ENCODE results near the gene SCRT2. TPM values are rescaled to one million over a fixed set of nuclear protein-coding genes. Genes with fewer than 3 reads are reported as not detected.

SCRT2 gene
- total and polyA plus RNA-seq, 4 donors = not detected

DNA sequence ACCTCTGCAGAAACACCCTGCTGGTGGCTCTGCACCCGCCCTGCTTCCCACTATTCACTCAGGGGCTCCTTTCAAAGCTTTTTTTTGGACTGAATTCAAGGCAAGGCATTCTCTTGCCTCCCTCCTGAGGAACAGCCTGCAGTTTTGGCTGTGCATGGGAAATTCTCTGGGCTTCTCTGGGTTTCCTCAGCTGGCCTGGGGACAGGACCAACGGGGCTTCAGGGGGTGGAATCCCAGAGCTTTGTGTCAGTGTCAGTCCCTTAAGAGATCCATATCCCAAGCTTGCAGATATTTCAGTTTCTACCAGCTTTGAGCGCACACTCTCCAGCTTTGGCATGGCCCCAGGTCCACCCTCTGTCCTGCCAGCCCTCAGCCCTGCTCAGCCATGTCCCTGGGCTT is 2.0 kb downstream of the SCRT2 start:
- no peak for DNase-seq (ENCODE audit: low spot score)
- H3K27me3 ChIP-seq (ENCODE audit: control insufficient read depth in 4 of 4, insufficient read depth in 4 of 4, low read length in 3 of 4) = peaks cover 0 to 8% (median 4%) of the 10 kb centered on the region in 4 donors

DNA sequence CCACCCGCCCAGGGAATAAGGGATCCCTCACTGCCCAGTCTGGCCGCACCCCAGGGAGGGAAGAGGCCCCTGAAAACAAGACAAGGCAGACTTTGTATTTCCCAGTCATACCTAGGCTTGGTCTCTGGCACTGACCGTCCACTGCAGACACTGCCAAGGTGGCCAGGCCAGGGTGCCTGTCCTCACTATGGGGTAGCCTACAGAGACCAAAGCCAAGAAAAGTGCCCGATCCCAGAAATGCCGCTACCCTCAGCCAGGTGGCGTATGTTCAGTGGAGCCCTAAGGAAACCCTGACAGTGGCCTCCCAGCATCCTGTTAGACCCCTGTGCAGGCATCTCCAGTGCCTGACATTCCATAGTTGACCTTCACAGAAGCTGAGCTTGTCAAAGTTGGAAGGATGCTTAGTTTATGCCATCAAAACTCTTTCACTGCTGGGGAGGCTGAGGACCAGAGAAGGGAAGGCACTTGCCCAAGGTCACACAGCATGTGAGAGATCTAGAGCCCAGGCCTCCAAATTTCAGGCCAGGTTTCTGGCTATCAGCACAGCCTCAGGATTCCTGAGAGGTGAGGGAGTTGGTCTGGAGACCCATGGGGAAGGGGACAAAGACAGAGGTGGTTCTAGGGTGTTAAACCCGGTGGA is 2.5 kb downstream of the SCRT2 start:
- Histone ChIP-seq H3K27me3 (ENCODE audit: control insufficient read depth in 4 of 4, insufficient read depth in 4 of 4, low read length in 3 of 4) (peaks cover 0 to 8% (median 3%) of the 10 kb centered on the region in 4 donors), H3K4me1 (ENCODE audit: control insufficient read depth in 4 of 4, insufficient read depth in 4 of 4, low read length in 3 of 4) (peaks cover 6 to 16% (median 10%) of the 10 kb centered on the region in 4 donors), H3K36me3 (ENCODE audit: control insufficient read depth in 4 of 4, insufficient read depth in 3 of 4, low read depth in 1 of 4, low read length in 3 of 4) (no peaks in the 10 kb centered on the region), H3K9me3 (ENCODE audit: control insufficient read depth in 4 of 4, low read length in 3 of 4) (no peaks in the 10 kb centered on the region), H3K4me3 (ENCODE audit: low read depth in 1 of 3, low read length in 3 of 3) (no peak overlapping the region), H3K9ac (ENCODE audit: low read depth in 1 of 2, low read length in 2 of 2) (no peak overlapping the region), H3K27ac (ENCODE audit: low read depth in 1 of 2, low read length in 2 of 2) (no peak overlapping the region)
- DNase-seq (ENCODE audit: low spot score) = no peak
- TF ChIP-seq CTCF (IDR thresholded peaks at IDR 0.05; ENCODE audit: low read depth, low read length, missing input control) (peak; percentile 18), JUND (IDR thresholded peaks at IDR 0.05) (no peak), RAD21 (IDR thresholded peaks at IDR 0.05) (peak in 1 of 2 donors; percentile 8)
- TF ChIP-seq, protein P1, sequence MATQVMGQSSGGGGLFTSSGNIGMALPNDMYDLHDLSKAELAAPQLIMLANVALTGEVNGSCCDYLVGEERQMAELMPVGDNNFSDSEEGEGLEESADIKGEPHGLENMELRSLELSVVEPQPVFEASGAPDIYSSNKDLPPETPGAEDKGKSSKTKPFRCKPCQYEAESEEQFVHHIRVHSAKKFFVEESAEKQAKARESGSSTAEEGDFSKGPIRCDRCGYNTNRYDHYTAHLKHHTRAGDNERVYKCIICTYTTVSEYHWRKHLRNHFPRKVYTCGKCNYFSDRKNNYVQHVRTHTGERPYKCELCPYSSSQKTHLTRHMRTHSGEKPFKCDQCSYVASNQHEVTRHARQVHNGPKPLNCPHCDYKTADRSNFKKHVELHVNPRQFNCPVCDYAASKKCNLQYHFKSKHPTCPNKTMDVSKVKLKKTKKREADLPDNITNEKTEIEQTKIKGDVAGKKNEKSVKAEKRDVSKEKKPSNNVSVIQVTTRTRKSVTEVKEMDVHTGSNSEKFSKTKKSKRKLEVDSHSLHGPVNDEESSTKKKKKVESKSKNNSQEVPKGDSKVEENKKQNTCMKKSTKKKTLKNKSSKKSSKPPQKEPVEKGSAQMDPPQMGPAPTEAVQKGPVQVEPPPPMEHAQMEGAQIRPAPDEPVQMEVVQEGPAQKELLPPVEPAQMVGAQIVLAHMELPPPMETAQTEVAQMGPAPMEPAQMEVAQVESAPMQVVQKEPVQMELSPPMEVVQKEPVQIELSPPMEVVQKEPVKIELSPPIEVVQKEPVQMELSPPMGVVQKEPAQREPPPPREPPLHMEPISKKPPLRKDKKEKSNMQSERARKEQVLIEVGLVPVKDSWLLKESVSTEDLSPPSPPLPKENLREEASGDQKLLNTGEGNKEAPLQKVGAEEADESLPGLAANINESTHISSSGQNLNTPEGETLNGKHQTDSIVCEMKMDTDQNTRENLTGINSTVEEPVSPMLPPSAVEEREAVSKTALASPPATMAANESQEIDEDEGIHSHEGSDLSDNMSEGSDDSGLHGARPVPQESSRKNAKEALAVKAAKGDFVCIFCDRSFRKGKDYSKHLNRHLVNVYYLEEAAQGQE (IDR thresholded peaks at IDR 0.05) = no peak
- WGBS = 31% methylated on average over 7 of the region's 7 CpGs

More for the DNA sequence above, 2.0 kb downstream of the SCRT2 start:
- Histone ChIP-seq H3K4me1 (ENCODE audit: control insufficient read depth in 4 of 4, insufficient read depth in 4 of 4, low read length in 3 of 4) (peaks cover 6 to 16% (median 10%) of the 10 kb centered on the region in 4 donors), H3K9ac (ENCODE audit: low read depth in 1 of 2, low read length in 2 of 2) (no peak overlapping the region), H3K4me3 (ENCODE audit: low read depth in 1 of 3, low read length in 3 of 3) (no peak overlapping the region), H3K36me3 (ENCODE audit: control insufficient read depth in 4 of 4, insufficient read depth in 3 of 4, low read depth in 1 of 4, low read length in 3 of 4) (no peaks in the 10 kb centered on the region), H3K9me3 (ENCODE audit: control insufficient read depth in 4 of 4, low read length in 3 of 4) (no peaks in the 10 kb centered on the region), H3K27ac (ENCODE audit: low read depth in 1 of 2, low read length in 2 of 2) (no peak overlapping the region)
- no peak for TF ChIP-seq FOXA2 (IDR thresholded peaks at IDR 0.05)
- TF ChIP-seq JUND (IDR thresholded peaks at IDR 0.05) = no peak
- TF ChIP-seq RXRA (IDR thresholded peaks at IDR 0.05) = no peak
- WGBS = 49% methylated on average over 3 of the region's 3 CpGs

DNA sequence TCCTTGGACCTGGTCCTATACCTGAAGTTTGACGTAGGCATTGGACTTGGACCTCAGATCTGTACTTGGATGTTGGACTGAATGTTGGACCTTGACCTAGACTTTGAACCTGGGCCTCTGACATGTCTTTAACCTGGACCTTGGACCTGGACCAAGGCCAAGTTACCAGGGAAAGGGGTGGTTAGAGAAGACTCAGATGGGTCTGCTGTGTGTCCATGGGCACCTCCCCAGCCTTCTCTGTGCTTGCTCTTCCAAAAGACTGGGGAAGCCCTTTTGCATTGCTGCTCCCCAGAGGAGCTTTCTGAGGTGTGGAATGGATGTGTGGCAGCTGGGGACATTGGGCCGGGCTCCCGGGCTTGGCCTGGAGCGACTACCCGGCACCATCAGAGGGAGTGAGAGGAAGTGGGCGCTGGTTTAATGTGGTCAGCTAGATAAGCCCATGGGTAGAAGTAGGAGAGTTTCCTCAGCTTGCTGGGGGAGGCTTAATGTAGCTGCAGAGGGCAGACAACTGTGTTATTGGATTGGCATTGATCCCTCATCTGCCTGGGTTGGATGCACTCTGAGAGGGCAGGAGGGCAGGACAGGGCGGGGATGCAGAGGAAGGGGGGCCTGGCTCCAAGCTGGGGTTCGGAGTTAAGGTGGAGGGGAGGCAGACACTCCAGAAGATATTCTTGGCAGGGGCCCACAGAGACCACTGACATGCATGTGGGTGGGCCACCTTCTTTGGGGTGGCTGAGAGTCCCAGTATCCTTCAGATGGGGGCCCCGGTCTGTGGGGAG is 4.2 kb downstream of the SCRT2 start:
- Histone ChIP-seq H3K4me1 (ENCODE audit: control insufficient read depth in 4 of 4, insufficient read depth in 4 of 4, low read length in 3 of 4) (peaks cover 6 to 16% (median 9%) of the 10 kb centered on the region in 4 donors), H3K9ac (ENCODE audit: low read depth in 1 of 2, low read length in 2 of 2) (no peak overlapping the region), H3K9me3 (ENCODE audit: control insufficient read depth in 4 of 4, low read length in 3 of 4) (no peaks in the 10 kb centered on the region), H3K27ac (ENCODE audit: low read depth in 1 of 2, low read length in 2 of 2) (no peak overlapping the region), H3K27me3 (ENCODE audit: control insufficient read depth in 4 of 4, insufficient read depth in 4 of 4, low read length in 3 of 4) (peaks cover 0 to 8% (median 4%) of the 10 kb centered on the region in 4 donors), H3K4me3 (ENCODE audit: low read depth in 1 of 3, low read length in 3 of 3) (no peak overlapping the region), H3K36me3 (ENCODE audit: control insufficient read depth in 4 of 4, insufficient read depth in 3 of 4, low read depth in 1 of 4, low read length in 3 of 4) (no peaks in the 10 kb centered on the region)
- WGBS = 68% methylated on average over 9 of the region's 9 CpGs
- peak; percentile 51 for DNase-seq (ENCODE audit: low spot score)
- TF ChIP-seq GABPA (IDR thresholded peaks at IDR 0.05 in 1 of 2, conservative IDR thresholded peaks at IDR 0.05 in 1 of 2) = no peak
- no peak for TF ChIP-seq ATF3 (IDR thresholded peaks at IDR 0.05)
- no peak for TF ChIP-seq MAX (IDR thresholded peaks at IDR 0.05)
- TF ChIP-seq RAD21 (IDR thresholded peaks at IDR 0.05) = no peak
- TF ChIP-seq NR2F2 (IDR thresholded peaks at IDR 0.05) = peak; percentile 40
- TF ChIP-seq RXRA (IDR thresholded peaks at IDR 0.05) = no peak
- TF ChIP-seq EGR1 (IDR thresholded peaks at IDR 0.05; ENCODE audit: low read depth in 2 of 2) = no peak
- TF ChIP-seq SP1 (IDR thresholded peaks at IDR 0.05) = no peak
- TF ChIP-seq YY1 (IDR thresholded peaks at IDR 0.05) = no peak
- TF ChIP-seq, protein P2, sequence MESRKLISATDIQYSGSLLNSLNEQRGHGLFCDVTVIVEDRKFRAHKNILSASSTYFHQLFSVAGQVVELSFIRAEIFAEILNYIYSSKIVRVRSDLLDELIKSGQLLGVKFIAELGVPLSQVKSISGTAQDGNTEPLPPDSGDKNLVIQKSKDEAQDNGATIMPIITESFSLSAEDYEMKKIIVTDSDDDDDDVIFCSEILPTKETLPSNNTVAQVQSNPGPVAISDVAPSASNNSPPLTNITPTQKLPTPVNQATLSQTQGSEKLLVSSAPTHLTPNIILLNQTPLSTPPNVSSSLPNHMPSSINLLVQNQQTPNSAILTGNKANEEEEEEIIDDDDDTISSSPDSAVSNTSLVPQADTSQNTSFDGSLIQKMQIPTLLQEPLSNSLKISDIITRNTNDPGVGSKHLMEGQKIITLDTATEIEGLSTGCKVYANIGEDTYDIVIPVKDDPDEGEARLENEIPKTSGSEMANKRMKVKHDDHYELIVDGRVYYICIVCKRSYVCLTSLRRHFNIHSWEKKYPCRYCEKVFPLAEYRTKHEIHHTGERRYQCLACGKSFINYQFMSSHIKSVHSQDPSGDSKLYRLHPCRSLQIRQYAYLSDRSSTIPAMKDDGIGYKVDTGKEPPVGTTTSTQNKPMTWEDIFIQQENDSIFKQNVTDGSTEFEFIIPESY (IDR thresholded peaks at IDR 0.05) = no peak
- TF ChIP-seq HNF4G (IDR thresholded peaks at IDR 0.05) = peak; percentile 82
- no peak for TF ChIP-seq TAF1 (conservative IDR thresholded peaks at IDR 0.05)

Data from liver (tissue), 9 donors.